Activated CD8-positive, alpha-beta memory T cell treated with anti-CD3 and anti-CD28 coated beads for 48 hours (primary cell): ENCODE measurements around the gene GJC2.
"Not testable (repeated sequence)": the region's sequence is repeated elsewhere in the genome, so short reads cannot be mapped to it uniquely, and the experiment has no call there.

Source experiments
- DNase-seq, 3 experiments: peaks; one replicate each; pipeline ENCODE4 v3.0.0-alpha.2; 2020; ENCODE audit warnings: low read depth in 2 of 3, low spot score in 2 of 3

The GJC2 gene

GRCh38 chr1:228184152-228184551 lies 34.4 kb downstream of the GJC2 start:
- no peak for DNase-seq

GRCh38 chr1:228185641-228185965 lies 35.9 kb downstream of the GJC2 start:
- DNase-seq = no peak

- not testable (repeated sequence) for DNase-seq
Measured at GRCh38 chr1:228188249-228188648, 38.5 kb downstream of the GJC2 start.

- no peak for DNase-seq
Measured at GRCh38 chr1:228190182-228190581, 40.5 kb downstream of the GJC2 start.

GRCh38 chr1:228190778-228191177 lies 41.0 kb downstream of the GJC2 start:
- DNase-seq = no peak

- no peak for DNase-seq
Measured at GRCh38 chr1:228194436-228194835, 44.7 kb downstream of the GJC2 start.

GRCh38 chr1:228194921-228195812 lies 45.4 kb downstream of the GJC2 start:
- DNase-seq = no peak

GRCh38 chr1:228197555-228198147 lies 47.9 kb downstream of the GJC2 start:
- DNase-seq = no peak

GRCh38 chr1:228198977-228199590 lies 49.4 kb downstream of the GJC2 start:
- DNase-seq = no peak

GRCh38 chr1:228204958-228205357 lies 55.2 kb downstream of the GJC2 start:
- DNase-seq = no peak

- DNase-seq = no peak
Measured at GRCh38 chr1:228205526-228206436, 56.1 kb downstream of the GJC2 start.

- DNase-seq = no peak
Measured at GRCh38 chr1:228206582-228207351, 57.0 kb downstream of the GJC2 start.

- no peak for DNase-seq
Measured at GRCh38 chr1:228207381-228207810, 57.7 kb downstream of the GJC2 start.

- no peak for DNase-seq
Measured at GRCh38 chr1:228207851-228208821, 58.4 kb downstream of the GJC2 start, which contains the start of gene OBSCN. TSS of gene OBSCN (plus strand) at chr1:228208044. CDS start at chr1:228211784, 3,740 bp downstream.

- DNase-seq = no peak
Measured at GRCh38 chr1:228208831-228209551, 59.3 kb downstream of the GJC2 start.
